NCI-H345 treated with DMSO at 0.1 percent for 48 hours (cell line): Measurements from ENCODE around the gene CAPN11.
A peak's percentile ranks its signal among the peaks of the same experiment; 100 is the strongest.

Experiments
- DNase-seq: peaks from one replicate; lab custom pipeline; 2025; ENCODE audit not compliant: unreplicated experiment; lab: John Stamatoyannopoulos, UW

CAPN11 gene

DNA sequence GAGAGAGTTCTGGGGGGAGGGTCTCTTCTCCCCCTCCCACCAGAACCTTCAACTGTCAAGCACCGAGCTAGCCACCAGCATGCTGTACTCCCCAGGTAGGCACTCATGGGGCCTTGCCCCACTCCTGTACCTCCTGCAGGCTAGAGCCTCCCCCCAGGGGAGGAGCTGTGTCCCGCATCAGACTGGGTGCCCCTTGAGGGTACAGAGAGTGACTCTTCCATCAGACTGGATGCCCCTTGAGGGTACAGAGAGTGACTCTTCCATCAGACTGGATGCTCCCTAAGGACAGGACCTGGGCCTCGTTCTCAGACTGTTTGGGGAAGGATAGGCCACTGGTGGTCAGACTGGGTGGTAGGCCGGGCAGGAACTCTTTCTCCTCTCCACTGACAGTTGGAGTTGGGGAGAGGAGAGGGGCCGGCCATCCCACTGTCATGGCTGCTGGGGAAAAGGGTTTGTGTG is at the start of gene CAPN11:
Gene CAPN11, plus strand, starts transcription at position 51 of the 459 bp plus-strand sequence. Its CDS starts 29 bp downstream, at position 80.
- DNase-seq: no peak

DNA sequence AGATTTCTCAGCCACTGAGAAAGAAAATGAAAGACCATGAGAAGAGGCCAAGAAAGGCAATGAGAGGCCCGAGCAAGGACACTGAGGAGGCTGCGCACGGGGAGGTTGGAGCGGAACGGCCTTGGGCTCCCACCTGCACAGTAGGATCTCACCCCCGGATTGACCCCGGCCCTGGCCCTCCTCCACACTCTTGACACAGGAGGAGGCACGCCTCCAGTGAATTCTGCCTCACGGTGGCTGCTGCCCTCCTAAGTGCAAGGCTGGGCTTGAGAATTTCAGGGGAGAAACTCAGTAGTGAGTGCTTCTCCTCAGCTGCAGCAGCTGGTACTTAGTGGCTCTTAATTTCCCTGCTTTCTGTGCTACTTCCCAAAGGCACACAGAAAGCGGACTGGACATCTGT is 49.4 kb upstream of the CAPN11 start:
- DNase-seq: no peak

DNA sequence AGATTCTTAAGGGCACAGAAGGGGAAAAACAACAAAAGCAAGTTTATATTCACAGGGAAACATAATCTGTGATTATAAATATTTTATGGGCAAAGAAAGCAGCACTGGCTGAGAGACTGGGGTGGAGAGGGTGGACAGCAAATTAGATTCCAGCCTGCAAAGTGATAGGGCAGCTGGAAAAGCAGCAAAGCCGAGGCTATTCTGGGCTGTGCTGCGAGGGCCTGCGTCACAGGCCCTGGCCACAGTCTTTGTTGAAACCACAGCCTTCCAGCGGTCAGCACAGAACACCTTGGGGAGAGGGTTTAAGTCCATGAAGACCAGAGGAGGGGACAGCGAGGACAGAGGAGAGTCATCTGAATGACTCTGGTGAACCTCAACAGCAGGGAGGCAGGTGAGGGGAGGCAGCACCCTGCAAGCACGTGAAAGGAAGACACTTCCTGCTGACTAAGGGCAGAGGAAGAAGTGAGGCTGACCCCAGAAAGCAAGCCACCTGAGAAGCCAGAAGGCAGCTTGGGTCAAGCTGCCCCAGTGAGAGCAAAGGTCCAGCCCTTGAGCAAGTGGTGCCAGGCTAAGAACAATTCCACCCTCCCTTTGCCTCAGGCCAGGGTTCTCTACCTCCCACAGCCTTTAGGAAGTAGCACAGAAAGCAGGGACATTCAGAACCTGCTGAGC is 48.5 kb upstream of the CAPN11 start:
- no peak for DNase-seq

DNA sequence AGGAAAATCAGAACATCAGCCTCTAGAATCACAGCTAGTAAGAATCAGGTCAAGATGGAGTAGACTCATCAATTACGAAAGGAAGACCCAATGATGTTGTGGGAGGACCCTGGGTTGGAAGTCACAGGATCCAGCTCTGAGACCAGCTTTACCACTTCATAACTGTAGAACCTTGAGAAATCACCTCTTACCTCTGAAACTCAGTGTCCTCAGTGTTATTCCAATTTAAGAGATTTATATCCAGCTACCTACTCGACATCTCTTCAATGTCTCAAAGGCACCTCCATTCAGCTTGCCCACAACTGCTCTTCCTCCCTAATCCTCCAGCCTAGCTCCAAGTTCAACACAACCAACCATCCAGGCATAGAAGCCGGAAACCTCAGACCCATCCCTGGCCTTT is 47.7 kb upstream of the CAPN11 start:
- DNase-seq: no peak

DNA sequence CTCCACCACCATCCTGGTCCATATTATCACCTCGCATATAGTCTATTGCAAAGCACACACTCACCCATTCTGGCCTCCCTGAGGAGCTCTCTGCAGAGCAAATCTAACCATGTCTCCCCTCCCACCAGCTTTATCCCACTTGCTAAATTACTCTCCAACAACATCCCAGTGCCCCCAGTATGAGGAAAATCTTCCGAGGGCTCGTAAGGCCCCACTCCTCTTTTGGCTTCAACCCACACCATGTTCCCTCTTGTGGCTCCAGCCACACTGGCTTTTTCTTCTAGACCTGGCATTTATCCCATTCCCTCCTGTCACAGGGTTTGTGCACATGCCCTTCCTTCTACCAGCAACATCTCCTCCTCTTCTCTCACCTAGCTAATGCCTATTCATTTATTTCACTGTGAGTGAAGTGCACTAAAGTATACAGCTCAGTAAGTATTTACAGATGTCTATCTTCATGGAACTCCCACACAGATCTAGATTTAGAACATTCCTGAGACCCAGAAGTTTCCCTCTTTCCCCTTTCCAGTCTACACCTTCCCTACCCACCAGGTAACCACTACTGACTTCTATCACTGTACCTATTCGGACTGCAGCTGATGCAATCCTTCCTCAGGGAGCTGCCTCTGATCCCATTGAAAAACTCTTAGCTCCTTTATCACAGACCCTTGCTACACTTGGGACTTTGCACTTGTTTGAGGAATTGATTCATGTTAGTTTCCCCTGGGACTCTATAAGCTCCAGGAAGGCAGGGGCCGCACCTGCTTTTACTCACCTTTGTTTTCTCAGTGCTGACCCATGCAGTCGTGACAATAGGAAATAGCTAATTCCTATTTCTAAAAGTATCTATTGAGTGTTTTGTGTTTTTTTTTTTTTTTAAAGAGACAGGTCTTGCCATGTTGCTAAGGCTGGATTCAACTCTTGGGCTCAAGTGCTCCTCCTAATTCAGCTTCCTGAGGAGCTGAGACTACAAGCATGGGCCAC is 46.9 kb upstream of the CAPN11 start:
- DNase-seq: no peak

DNA sequence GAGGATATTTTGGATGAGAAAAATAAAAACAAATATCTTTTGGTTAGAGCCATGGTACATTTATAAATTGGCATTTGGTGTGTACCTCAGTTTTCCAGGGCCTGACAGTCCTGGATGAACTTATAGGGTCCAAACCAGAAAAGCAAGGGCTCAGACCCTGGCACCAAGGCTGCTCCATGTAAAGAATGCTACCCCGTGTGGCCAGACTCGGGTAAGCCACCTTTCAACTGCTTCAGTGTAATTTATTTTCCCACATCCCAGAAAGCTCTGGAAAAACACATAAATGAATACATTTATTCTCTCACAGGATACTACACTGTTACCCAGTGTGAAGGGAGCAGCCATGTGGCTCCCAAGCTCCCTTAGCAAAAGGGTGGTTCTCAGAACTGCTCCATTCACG is 45.2 kb upstream of the CAPN11 start:
- no peak for DNase-seq

DNA sequence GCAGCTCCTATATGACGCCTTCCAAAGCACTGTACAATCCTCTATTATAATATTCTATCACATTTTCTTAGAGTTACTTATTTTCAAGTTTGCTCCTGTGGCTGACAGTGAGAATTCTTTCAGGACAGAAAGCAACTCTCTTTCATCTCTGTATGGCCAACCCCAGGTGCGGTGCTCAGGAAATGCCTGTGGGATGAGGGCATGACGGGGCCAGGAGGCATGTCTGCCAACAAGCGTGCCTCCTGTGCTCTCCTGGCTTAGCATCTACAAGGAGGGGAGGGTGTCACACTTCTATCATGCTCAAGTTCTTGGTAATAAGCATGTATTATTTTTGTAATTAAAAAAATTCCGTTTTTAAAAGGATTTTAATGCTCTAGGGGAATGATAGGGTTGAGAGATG is 42.8 kb upstream of the CAPN11 start:
- no peak for DNase-seq

DNA sequence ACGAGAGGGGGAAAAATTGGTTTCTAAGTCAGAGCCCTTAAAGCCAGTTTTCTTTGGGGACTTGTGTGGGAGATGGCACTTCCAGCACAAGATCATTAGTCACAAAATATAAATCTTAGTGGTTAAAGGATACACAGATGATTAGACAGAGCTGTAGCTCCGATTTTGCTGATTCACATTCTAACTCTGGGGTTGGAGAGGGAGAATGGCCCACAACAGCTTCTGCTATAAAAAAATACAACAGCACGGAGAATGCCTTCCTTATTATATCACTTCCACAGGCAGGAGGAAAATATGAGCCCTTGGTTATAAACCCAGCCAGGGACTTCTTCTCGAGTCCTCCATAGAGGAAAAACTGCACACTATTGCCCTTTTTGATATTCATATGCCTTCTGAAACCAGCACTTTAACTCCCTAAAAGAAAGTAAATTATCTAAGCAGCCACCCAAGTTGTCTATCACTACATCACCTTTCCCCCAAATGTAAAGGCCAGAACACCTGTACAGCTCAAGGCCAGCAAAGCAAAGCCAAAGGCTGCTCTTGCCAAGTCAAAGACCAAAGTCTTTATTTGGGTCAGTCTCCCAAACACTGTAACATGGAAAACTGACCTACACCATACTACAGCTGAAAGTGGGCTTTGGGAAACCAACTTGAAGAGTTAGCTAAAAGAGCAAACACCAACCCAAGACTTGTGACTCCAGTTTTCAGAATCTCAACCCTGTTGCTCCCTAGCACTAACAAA is 41.8 kb upstream of the CAPN11 start:
- DNase-seq: no peak

DNA sequence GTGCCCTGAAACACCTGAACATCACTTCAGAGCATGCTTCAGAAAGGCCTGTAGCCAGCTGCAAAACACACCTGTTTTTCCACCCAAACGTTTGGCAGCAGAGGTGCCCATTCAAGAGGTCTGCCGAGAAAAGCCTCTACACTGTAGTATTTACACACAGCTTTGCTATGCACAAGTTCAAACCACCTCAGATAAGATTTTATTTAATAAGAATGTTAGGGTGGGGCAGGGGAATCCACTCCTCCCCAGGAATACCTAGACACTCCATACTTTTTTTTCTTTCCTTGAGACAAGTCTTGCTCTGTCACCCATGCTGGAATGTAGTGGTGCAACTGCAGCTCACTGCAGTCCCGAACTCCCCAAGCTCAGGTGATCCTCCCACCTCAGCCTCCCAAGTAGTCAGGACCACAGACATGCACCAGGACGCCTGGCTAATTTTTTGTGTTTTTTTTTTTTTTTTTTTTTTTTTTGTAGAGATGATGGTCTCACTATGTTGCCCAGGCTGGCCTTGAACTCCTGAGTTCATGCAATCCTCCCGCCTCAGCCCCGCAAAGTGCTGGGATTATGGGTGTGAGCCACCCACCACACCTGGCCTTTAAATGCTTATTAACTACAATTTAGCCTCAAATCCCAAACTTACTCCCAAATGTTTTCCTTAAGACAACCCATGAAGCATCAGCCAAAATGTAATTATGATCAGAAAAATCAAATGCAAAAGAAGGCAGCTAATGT is 41.1 kb upstream of the CAPN11 start:
- no peak for DNase-seq

DNA sequence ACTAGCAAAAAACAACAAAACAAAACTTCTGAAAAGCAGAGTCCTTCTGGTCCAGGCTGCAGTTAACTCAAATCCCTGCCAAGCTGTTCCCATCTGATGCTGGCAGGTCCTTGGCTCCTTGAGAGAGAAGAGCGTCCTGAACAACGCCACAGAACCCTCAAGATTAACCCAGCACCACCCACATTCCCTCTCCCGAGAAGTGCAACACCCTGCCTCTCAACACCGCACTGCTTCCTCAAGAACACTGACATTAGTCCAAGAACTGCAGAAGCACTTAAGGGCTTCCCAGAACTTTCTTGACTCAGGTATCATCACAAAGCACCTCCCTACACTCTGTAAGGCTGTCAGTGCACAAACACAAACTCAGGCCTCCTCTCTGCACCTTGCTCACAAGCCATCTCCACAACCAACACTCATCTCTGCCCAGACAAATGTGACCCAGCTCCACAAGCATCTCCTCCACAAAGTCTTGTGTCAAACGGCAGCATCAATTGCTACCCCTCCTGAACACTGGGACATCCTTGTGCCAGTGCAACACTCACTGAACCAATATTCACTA is 38.8 kb upstream of the CAPN11 start:
- no peak for DNase-seq

DNA sequence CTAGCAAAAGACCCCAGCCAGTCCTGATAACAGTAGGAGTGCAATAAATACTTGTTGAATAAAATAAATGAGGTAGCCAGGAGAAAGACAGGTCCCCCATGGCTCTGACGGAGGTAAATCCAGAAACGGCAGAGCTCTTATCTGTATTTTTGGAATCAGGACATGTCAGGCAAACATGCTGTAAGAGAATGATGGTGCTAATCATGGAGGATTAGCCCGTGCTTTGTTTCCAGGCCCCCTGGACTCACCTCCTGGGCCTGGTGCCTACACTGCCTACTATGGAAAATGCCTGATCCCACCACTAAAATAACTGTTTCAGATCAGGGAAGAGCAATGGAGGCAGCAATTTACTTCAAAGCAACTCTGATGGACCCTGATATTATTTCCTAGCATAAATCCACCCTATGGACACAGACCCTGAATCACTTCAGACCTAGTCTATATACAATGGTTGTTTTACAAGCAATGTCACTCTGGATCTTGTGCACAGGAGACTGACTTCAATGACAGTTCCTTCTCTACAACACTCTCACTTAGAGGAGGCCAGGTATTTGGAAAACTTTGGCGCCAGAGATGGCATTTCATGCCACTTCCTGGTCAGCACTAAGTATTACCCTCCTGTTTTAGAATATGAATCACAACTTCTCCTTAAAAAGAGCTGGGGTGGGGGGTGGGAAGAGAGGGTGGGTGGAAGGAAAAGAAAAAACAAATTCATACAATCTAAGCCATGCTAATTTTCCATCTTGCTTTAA is 37.8 kb upstream of the CAPN11 start:
- no peak for DNase-seq

DNA sequence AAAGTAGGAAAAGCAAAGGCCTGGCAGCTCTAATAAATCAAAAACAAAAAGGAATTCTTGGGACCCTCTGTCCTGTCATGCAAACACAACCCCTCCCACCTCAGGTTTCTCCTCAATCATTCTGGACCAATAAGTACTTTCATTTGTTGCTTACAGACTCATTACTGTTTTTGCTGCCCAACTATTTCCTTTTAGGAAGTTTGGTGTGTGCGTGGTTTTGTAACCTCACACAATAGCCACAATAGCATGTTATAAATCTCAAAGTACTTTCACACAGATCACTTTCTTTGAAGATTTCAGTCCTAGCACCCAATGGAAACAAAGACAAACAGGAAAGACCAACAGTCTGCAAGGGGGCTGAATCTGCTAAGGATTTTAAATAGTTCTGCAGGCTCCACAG is 35.8 kb upstream of the CAPN11 start:
- DNase-seq: no peak

DNA sequence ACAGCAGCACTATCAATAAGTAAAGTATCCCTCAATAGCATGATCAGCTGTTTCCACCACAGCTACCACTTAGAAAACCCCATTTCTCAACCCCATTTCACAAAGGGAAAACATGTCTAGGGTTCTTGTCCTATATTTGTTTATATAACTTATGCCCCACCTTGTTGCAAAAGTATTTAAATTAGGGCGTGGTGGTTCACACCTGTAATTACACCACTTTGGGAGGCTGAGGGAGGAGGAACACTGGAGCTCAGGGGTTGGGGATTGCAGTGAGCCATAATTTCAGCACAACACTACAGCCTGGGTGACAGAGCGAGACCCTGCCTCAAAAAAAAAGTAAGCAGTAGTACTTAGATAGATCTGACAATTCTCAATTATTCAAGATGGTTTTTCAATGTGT is 35.1 kb upstream of the CAPN11 start:
- DNase-seq: no peak

DNA sequence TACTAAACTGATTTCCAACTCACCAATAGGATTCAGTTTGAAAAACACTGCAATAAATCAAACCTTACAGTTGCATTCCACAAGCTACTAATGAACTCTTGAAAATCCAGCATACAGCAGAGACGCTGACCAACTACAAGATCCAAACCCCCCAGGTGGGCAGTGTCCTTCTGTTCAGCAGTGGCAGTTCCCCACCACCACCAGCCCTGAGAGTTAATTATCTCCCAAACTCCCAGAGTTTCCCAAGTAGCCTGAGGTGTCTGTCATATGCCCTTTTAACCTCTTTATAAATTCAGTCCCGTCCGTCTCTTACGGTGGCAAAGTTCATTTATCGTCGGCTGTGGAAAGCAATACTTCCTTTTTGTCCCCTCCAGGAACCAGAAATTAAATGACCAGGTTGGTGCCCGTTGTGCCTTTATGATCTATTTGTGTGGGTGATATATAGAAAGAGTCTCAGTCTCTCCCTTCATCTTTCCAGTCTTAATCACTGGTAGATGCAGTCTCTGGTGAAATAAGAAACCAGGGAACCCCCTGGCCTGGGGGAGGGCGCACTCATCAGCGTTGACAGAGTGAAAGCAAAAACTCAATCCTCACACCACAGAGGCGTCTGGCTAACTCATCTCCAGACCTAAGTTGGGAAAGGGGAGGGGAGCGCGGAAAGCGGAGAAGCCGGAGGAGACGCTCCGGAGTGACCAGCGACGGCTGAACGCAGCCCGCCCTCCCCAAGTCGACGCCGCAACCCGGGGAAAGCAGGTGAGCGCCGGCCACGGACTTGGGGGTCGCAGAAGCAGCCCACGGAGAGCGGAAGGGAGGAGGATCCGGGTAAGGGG is 32.1 kb upstream of the CAPN11 start:
- DNase-seq: no peak

DNA sequence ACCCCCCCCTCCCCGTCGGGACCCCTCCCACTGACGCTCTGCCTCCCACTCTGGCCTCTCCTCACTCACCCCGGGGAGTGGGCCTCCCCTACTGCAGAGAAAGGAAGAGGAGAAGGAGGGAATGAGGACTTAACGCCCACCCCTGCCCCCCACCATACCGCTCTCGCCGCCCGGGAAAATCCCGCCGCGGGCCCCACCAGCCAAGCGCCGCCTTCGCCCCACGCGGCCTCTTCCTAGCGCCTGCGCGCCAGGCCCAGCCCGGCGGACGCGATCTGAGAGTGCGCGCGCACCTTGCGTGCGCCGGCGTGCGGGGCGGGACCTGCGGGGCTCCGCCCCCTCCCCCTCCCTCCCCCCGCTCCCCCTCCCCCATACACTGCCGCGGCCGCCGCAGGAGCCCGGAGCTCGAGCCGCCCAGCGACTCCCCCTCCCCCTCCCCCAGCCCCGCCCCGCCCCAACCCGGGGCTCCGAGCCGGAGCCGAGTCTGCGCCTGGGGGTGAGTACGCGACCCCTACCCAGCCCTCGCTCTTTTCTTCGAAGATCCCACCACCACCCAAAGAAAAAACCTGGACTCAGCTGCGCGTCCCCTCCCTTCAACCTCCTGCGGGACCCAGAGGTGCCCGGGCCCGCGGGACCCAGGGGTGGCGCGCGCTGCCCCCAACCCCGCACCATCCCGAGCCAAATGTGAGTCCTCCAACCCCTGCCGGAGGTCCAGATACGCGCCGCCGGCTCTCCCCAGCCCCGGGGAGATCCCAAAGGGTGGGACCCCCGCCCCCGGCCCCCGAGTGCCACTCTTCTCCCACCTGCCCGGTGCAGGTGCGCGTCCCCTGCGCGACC is 31.2 kb upstream of the CAPN11 start, which contains the start of the genes MRPL14 and TMEM63B:
Gene MRPL14, minus strand, starts transcription at position 267 of the 834 bp plus-strand sequence. CDS start 10,841 bp downstream, outside the sequence.
Gene TMEM63B, plus strand, starts transcription at position 369 of the 834 bp plus-strand sequence. CDS start 7,031 bp downstream, outside the sequence.
- peak; percentile 59 for DNase-seq

DNA sequence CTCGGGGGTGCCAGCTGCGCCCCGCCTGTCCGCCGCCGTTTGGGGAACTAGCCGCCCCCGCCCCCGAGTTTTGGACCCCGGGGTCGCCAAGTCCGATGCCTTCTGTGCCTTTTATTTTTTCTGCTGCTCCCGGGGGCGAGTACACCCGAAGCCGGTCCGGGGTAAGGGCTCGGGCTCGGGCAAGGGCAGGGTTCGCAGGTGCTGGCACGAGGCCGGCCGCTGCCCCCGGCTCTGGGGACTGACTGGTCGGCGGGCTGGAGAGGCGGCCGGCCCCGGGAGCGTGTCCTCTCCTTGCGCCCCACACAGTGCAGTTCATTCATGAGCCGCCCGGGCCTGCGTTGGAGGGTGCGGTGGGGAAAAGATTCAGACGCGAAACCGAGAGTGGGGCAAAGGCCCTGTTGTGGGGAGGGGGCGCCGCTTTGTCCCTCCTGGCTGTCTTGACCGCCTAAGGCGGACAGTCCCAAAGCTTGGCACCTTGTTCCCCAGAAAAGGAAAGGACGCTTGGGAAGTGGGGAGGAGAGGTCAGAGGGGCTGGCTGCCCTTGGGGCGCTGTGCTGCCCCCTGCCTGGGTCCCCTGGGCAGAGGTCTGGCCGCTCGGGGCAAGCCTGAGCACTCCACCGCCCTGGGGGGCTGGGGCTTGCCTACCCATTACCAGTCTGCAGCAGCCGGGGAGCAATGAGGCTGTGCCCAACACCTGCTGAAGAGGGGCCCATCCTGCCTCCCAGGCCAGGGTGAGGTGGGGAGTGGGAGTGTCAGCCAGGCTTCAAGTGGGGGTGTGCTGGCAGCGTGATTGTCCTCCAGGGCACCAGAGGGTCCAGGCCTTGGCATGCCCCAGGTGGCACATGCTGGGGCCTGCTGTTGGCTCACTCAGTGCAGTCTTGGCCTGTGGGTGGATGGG is 30.4 kb upstream of the CAPN11 start:
- DNase-seq: no peak
